Panc1 (cell line): ENCODE measurements around the gene ZNF282.

ENCODE experiments used
- CTCF ChIP-seq: fragments of 450-650 bp; IDR thresholded peaks from 2 replicates; pipeline ENCODE4 v1.5.1; 2017; ENCODE audit warnings: mild to moderate bottlenecking
- TCF7L2 ChIP-seq: IDR thresholded peaks from 2 replicates; pipeline ENCODE4 v1.6.1; 2011; ENCODE audit warnings: mild to moderate bottlenecking, low read depth, low read length, inconsistent platforms

GRCh38 chr7:149188213-149188612 is 7.1 kb upstream of the ZNF282 start:
- no peak for TF ChIP-seq CTCF
- no peak for TF ChIP-seq TCF7L2
